GM19240 (cell line): ENCODE results near the gene ZBTB18.

Source experiments
- DNase-seq: peaks from one replicate; pipeline ENCODE4 v3.0.0; 2011; ENCODE audit warnings: low spot score; ENCODE audit not compliant: insufficient read length

Gene ZBTB18

GRCh38 chr1:244087611-244088010 lies 36.5 kb downstream of the ZBTB18 start:
- DNase-seq = no peak

- DNase-seq = no peak
Measured at GRCh38 chr1:244088161-244088560, 37.1 kb downstream of the ZBTB18 start.

GRCh38 chr1:244089561-244089960 lies 38.5 kb downstream of the ZBTB18 start:
- DNase-seq = no peak

- no peak for DNase-seq
Measured at GRCh38 chr1:244090645-244091044, 39.6 kb downstream of the ZBTB18 start.

GRCh38 chr1:244092293-244092963 lies 41.3 kb downstream of the ZBTB18 start:
- no peak for DNase-seq

- DNase-seq = no peak
Measured at GRCh38 chr1:244092964-244093638, 42.0 kb downstream of the ZBTB18 start.

GRCh38 chr1:244094880-244095528 lies 43.9 kb downstream of the ZBTB18 start:
- no peak for DNase-seq

- DNase-seq = no peak
Measured at GRCh38 chr1:244095529-244095911, 44.4 kb downstream of the ZBTB18 start.

- DNase-seq = no peak
Measured at GRCh38 chr1:244096066-244096610, 45.1 kb downstream of the ZBTB18 start.

GRCh38 chr1:244096691-244097090 lies 45.6 kb downstream of the ZBTB18 start:
- DNase-seq = no peak

- DNase-seq = no peak
Measured at GRCh38 chr1:244097523-244098405, 46.7 kb downstream of the ZBTB18 start.

GRCh38 chr1:244099258-244099930 lies 48.3 kb downstream of the ZBTB18 start:
- DNase-seq = no peak

- no peak for DNase-seq
Measured at GRCh38 chr1:244100276-244100675, 49.2 kb downstream of the ZBTB18 start.

- DNase-seq = no peak
Measured at GRCh38 chr1:244100704-244101453, 49.8 kb downstream of the ZBTB18 start.

GRCh38 chr1:244102046-244102445 lies 51.0 kb downstream of the ZBTB18 start:
- DNase-seq = no peak

GRCh38 chr1:244102468-244102867 lies 51.4 kb downstream of the ZBTB18 start:
- DNase-seq = no peak

GRCh38 chr1:244104309-244105060 lies 53.4 kb downstream of the ZBTB18 start:
- DNase-seq = no peak

GRCh38 chr1:244106176-244106575 lies 55.1 kb downstream of the ZBTB18 start:
- no peak for DNase-seq
